T-cell (primary cell): ENCODE measurements around the gene SLC22A23. TPM values are rescaled to one million over a fixed set of nuclear protein-coding genes. Genes with fewer than 3 reads are reported as not detected.

ENCODE experiments used
- ATAC-seq, 4 experiments: fragments of 200-7000 bp in 3 of 4; fragments of 150-1000 bp in 1 of 4; cut with Tn5 transposase; replicated peaks in 1 of 4; 1 replicate in 3 of 4; 2 replicates in 1 of 4; pipeline ENCODE4 v1.10.0; 2021; ENCODE audit warnings: moderate library complexity in 3 of 4, mild to moderate bottlenecking in 2 of 4, moderate number of reproducible peaks in 1 of 4
- CTCF ChIA-PET, 2 donors: fragments of 300-600 bp; sonication (Branson Sonifier 250); formaldehyde crosslinking; loops; one replicate each; lab custom pipeline; 2022; ENCODE audit warnings: antibody characterized with exemption in 2 of 2; lab: Charles Lee
- POLR2A ChIA-PET, 2 donors: fragments of 300-600 bp; sonication (Branson Sonifier 250); formaldehyde crosslinking; loops; one replicate each; lab custom pipeline; 2022; ENCODE audit warnings: antibody characterized with exemption in 2 of 2; lab: Charles Lee
- DNase-seq, 35 experiments: peaks; one replicate each; pipeline versions ENCODE4 v3.0.0 to v3.0.0-alpha.2; 2013 to 2023
- H3K27ac ChIP-seq: one replicate; pipeline ENCODE4 v1.5.1; 2013; ENCODE audit warnings: low read length
- H3K27me3 ChIP-seq, 2 experiments: replicated peaks in 1 of 2; 1 replicate in 1 of 2; 2 replicates in 1 of 2; pipeline versions ENCODE4 v1.6.1 to v1.7.0; 2013; ENCODE audit warnings: low read length in 1 of 2, mixed read lengths in 1 of 2; ENCODE audit not compliant: control insufficient read depth in 2 of 2, insufficient read depth in 2 of 2; ENCODE audit errors: extremely low read depth in 1 of 2
- H3K36me3 ChIP-seq, 2 donors: 1 replicate in 1 of 2; 2 replicates in 1 of 2; pipeline versions ENCODE4 v1.6.1 to v1.7.0; 2013; ENCODE audit warnings: low read length in 1 of 2; ENCODE audit not compliant: control insufficient read depth in 2 of 2, insufficient read depth in 1 of 2; ENCODE audit errors: extremely low read depth in 1 of 2
- H3K4me1 ChIP-seq, 2 experiments: 1 replicate in 1 of 2; 2 replicates in 1 of 2; pipeline versions ENCODE4 v1.6.1 to v1.7.0; 2013; ENCODE audit warnings: low read length in 2 of 2, mixed read lengths in 1 of 2; ENCODE audit not compliant: insufficient read depth in 2 of 2, control insufficient read depth in 1 of 2; ENCODE audit errors: extremely low read depth in 1 of 2
- H3K4me3 ChIP-seq, 2 donors: 1 replicate in 1 of 2; 2 replicates in 1 of 2; pipeline versions ENCODE4 v1.5.1 to v1.7.0; 2013; ENCODE audit warnings: mild to moderate bottlenecking in 2 of 2, low read length in 1 of 2, moderate library complexity in 1 of 2; ENCODE audit not compliant: control insufficient read depth in 1 of 2; ENCODE audit errors: extremely low read depth in 1 of 2
- H3K9me3 ChIP-seq: 2 replicates; pipeline ENCODE4 v1.7.0; 2013
- H3K27ac Mint-ChIP-seq, 2 donors: one replicate each; pipeline ENCODE4 v1.8.0; 2020 to 2021; ENCODE audit warnings: mild to moderate bottlenecking in 2 of 2, mixed read lengths in 2 of 2
- H3K27me3 Mint-ChIP-seq, 2 donors: one replicate each; pipeline ENCODE4 v1.8.0; 2021 to 2022; ENCODE audit warnings: mixed read lengths in 2 of 2
- H3K36me3 Mint-ChIP-seq: one replicate; pipeline ENCODE4 v1.8.0; 2021; ENCODE audit warnings: mixed read lengths
- H3K4me1 Mint-ChIP-seq, 3 donors: one replicate each; pipeline ENCODE4 v1.8.0; 2020 to 2022; ENCODE audit warnings: mixed read lengths in 3 of 3, mild to moderate bottlenecking in 1 of 3
- H3K4me3 Mint-ChIP-seq, 3 donors: one replicate each; pipeline ENCODE4 v1.8.0; 2020 to 2022; ENCODE audit warnings: mild to moderate bottlenecking in 3 of 3, mixed read lengths in 3 of 3, moderate library complexity in 3 of 3
- H3K9me3 Mint-ChIP-seq, 3 donors: one replicate each; pipeline ENCODE4 v1.8.0; 2020 to 2022; ENCODE audit warnings: mixed read lengths in 3 of 3
- WGBS: methylation state at CpG from one replicate; pipeline ENCODE4 v1.1.5; 2013; ENCODE audit warnings: missing lambda C conversion rate; ENCODE audit not compliant: insufficient coverage; 5-methylcytosine and 5-hydroxymethylcytosine counted together
- total RNA-seq, 35 experiments: library from RNA in 6 of 35; stranded (reverse) in 6 of 35; fragments of 120-200 nt in 1 of 35; gene quantifications; one replicate each; pipeline versions ENCODE4 v1.2.1 to v1.2.4 and lab custom pipeline; 2013 to 2026

Gene SLC22A23
- total RNA-seq, 5 donors from 2014 or later (not counting 1 experiment from before 2014, with no cell fraction given), result 6.2 to 14.8 (median 12.1) TPM

- Mint-ChIP-seq H3K9me3 (no peaks in the 10 kb centered on the region), H3K4me3 (no peak overlapping the region), H3K36me3 (no peaks in the 10 kb centered on the region), H3K4me1 (peaks cover 2 to 10% (median 3%) of the 10 kb centered on the region in 3 donors), H3K27me3 (peaks cover 0 to 4% of the 10 kb centered on the region in 2 donors), H3K27ac (no peak overlapping the region)
- Histone ChIP-seq H3K36me3 (no peaks in the 10 kb centered on the region), H3K4me1 (peaks cover 0 to 4% of the 10 kb centered on the region in 2 experiments), H3K27ac (no peak overlapping the region), H3K9me3 (no peaks in the 10 kb centered on the region), H3K27me3 (peaks cover 0 to 29% of the 10 kb centered on the region in 2 experiments), H3K4me3 (no peak overlapping the region)
- POLR2A ChIA-PET, result no interaction called here
- DNase-seq (no peak), ATAC-seq (no peak)
- CTCF ChIA-PET, result interaction anchor here in 1 of 2 donors (0.6 kb wide), 1 partner anchor 456 kb away, joined by 3 read pairs; no protein-coding TSS in a partner anchor
- 74% methylated on average over 3 of the region's 6 CpGs for WGBS
Observed at GRCh38 chr6:3330199-3330598, 126.7 kb downstream of the SLC22A23 start.

DNA sequence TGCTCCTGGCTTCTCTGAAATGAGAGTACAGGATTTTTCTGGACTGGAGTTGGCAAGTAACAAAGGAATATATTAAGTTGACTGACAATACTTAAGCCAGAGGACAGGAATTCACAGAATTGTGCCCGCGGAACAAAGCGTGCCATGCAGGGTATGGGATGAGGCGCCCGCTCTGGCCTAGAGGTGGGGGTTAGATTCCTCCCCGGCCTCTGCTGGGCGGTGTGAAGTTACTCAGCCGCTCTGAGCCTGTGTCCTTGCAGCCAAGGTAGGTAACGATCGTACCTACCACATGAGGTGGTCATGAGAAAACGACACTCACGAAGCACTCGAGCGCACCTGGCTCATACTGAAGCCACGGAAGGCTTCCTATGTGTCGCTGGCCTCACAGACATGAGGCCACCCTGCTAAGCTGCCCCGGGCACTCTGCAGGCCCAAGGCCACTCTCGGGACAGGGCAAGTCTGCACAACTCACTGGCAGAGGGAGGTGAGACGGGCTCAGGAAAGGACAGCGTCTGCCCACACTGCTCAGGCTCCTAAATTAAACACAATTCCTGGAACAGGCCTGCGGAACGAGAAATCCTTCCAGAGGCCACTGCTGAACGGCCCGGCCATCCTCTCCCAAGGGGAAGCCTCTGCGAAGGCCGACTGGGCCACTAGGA is 127.3 kb downstream of the SLC22A23 start:
- H3K27me3 Mint-ChIP-seq, result peaks cover 0 to 4% of the 10 kb centered on the region in 2 donors
- ATAC-seq (no peak), DNase-seq (no peak)
- peaks cover 0 to 2% of the 10 kb centered on the region in 2 experiments for H3K4me1 ChIP-seq
- no peaks in the 10 kb centered on the region for H3K36me3 ChIP-seq
- no peak overlapping the region for H3K27ac Mint-ChIP-seq
- no peak overlapping the region for H3K4me3 Mint-ChIP-seq
- ChIA-PET CTCF (no interaction called here), POLR2A (no interaction called here)
- 88% methylated on average over 25 of the region's 26 CpGs for WGBS
- H3K4me1 Mint-ChIP-seq, result peaks cover 1 to 4% (median 2%) of the 10 kb centered on the region in 3 donors
- no peak overlapping the region for H3K4me3 ChIP-seq
- no peaks in the 10 kb centered on the region for H3K9me3 Mint-ChIP-seq
- H3K9me3 ChIP-seq, result no peaks in the 10 kb centered on the region
- no peaks in the 10 kb centered on the region for H3K36me3 Mint-ChIP-seq
- H3K27me3 ChIP-seq, result peaks cover 0 to 26% of the 10 kb centered on the region in 2 experiments
- no peak overlapping the region for H3K27ac ChIP-seq

GRCh38 chr6:3328796-3329195 is 128.1 kb downstream of the SLC22A23 start:
- Mint-ChIP-seq H3K27me3 (peaks cover 0 to 4% of the 10 kb centered on the region in 2 donors), H3K27ac (no peak overlapping the region), H3K4me1 (peaks cover 0 to 2% (median 0%) of the 10 kb centered on the region in 3 donors), H3K9me3 (no peaks in the 10 kb centered on the region), H3K36me3 (no peaks in the 10 kb centered on the region), H3K4me3 (no peak overlapping the region)
- no peak for DNase-seq
- ChIA-PET CTCF (no interaction called here), POLR2A (no interaction called here)
- no peaks in the 10 kb centered on the region for H3K36me3 ChIP-seq
- no peak overlapping the region for H3K27ac ChIP-seq
- H3K27me3 ChIP-seq, result peaks cover 0 to 24% of the 10 kb centered on the region in 2 experiments
- no peak for ATAC-seq
- no peaks in the 10 kb centered on the region for H3K4me1 ChIP-seq
- H3K9me3 ChIP-seq, result no peaks in the 10 kb centered on the region
- no peak overlapping the region for H3K4me3 ChIP-seq
- WGBS, result 91% methylated on average over 5 of the region's 10 CpGs

DNA sequence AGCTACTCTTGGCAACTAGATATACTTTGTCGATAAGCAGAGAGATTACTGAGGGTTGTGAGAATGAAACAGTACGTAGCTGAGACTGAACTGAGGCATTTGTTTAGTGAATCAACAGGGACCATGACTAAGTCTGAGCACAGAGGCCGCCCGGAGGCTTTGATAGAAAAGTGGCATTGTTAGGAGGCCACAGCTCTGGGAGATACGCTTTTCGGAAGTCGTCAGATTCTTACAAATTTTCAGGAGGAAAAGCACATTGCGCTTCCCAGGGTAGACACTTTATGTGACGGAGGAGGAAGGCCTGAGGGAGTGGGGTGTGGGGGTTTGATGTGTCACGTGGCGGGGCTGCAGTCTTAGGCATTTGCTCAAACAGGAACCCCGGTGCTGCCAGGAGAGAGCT is 128.7 kb downstream of the SLC22A23 start:
- POLR2A ChIA-PET, result no interaction called here
- Mint-ChIP-seq H3K27ac (no peak overlapping the region), H3K4me1 (no peaks in the 10 kb centered on the region), H3K36me3 (peaks cover 2% of the 10 kb centered on the region), H3K9me3 (no peaks in the 10 kb centered on the region), H3K27me3 (peaks cover 0 to under 1% of the 10 kb centered on the region in 2 donors), H3K4me3 (no peak overlapping the region)
- Histone ChIP-seq H3K36me3 (no peaks in the 10 kb centered on the region), H3K27me3 (peaks cover 0 to 18% of the 10 kb centered on the region in 2 experiments), H3K4me1 (no peaks in the 10 kb centered on the region), H3K27ac (no peak overlapping the region), H3K4me3 (no peak overlapping the region), H3K9me3 (no peaks in the 10 kb centered on the region)
- no peak for ATAC-seq
- DNase-seq, result no peak
- WGBS, result 90% methylated on average over 11 of the region's 12 CpGs
- CTCF ChIA-PET, result no interaction called here

GRCh38 chr6:3327403-3327802 is 129.4 kb downstream of the SLC22A23 start:
- ChIA-PET POLR2A (no interaction called here), CTCF (no interaction called here)
- Mint-ChIP-seq H3K27ac (no peak overlapping the region), H3K4me1 (no peaks in the 10 kb centered on the region), H3K27me3 (no peaks in the 10 kb centered on the region), H3K9me3 (no peaks in the 10 kb centered on the region), H3K36me3 (peaks cover 2% of the 10 kb centered on the region), H3K4me3 (no peak overlapping the region)
- peaks cover 0 to 16% of the 10 kb centered on the region in 2 experiments for H3K27me3 ChIP-seq
- no peak overlapping the region for H3K27ac ChIP-seq
- no peaks in the 10 kb centered on the region for H3K9me3 ChIP-seq
- WGBS, result no CpG with 5 or more reads among the region's 3 CpGs
- ATAC-seq, result no peak
- H3K36me3 ChIP-seq, result no peaks in the 10 kb centered on the region
- no peak for DNase-seq
- H3K4me3 ChIP-seq, result no peak overlapping the region
- no peaks in the 10 kb centered on the region for H3K4me1 ChIP-seq

DNA sequence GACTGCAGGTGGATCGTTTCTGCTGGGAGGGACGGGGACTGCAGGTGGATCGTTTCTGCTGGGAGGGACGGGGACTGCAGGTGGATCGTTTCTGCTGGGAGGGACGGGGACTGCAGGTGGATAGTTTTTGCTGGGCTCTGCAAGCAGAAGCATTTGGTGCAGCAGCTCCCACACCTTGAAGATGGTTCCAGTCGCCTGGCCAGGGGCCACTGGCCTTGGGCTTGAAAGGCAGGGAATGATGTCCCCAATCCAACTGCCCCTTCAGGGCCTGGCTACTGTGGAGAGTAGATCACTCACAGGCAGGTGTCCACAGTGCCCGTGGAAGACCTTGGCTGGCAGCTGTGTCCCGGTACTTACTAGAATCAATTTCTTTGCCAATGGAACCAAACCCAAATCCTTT is 129.9 kb downstream of the SLC22A23 start:
- Mint-ChIP-seq H3K36me3 (peaks cover 2% of the 10 kb centered on the region), H3K4me1 (no peaks in the 10 kb centered on the region), H3K27ac (no peak overlapping the region), H3K27me3 (no peaks in the 10 kb centered on the region), H3K4me3 (no peak overlapping the region), H3K9me3 (no peaks in the 10 kb centered on the region)
- H3K4me3 ChIP-seq, result no peak overlapping the region
- no peak overlapping the region for H3K27ac ChIP-seq
- ATAC-seq (no peak), DNase-seq (no peak)
- no peaks in the 10 kb centered on the region for H3K9me3 ChIP-seq
- 85% methylated on average over 6 of the region's 9 CpGs for WGBS
- no peaks in the 10 kb centered on the region for H3K4me1 ChIP-seq
- peaks cover 0 to 20% of the 10 kb centered on the region in 2 experiments for H3K27me3 ChIP-seq
- ChIA-PET CTCF (no interaction called here), POLR2A (no interaction called here)
- H3K36me3 ChIP-seq, result no peaks in the 10 kb centered on the region
